Suprapubic skin (tissue), 4 donors: ENCODE measurements around the gene CRTC3. TPM values are rescaled to one million over a fixed set of nuclear protein-coding genes. Genes with fewer than 3 reads are reported as not detected.
"Not testable (repeated sequence)": the region's sequence is repeated elsewhere in the genome, so short reads cannot be mapped to it uniquely, and the experiment has no call there.

Experiments
- DNase-seq, 2 donors: peaks; one replicate each; pipeline ENCODE4 v3.0.0-alpha.2; 2019; ENCODE audit warnings: low spot score in 2 of 2
- H3K27ac ChIP-seq: fragments of 200-600 bp; sonication (generic); one replicate; pipeline ENCODE4 v1.5.1; 2019
- H3K27me3 ChIP-seq: fragments of 200-600 bp; sonication (generic); one replicate; pipeline ENCODE4 v1.5.1; 2019
- H3K36me3 ChIP-seq: fragments of 200-600 bp; sonication (generic); one replicate; pipeline ENCODE4 v1.5.1; 2019
- H3K4me1 ChIP-seq: fragments of 200-600 bp; sonication (generic); one replicate; pipeline ENCODE4 v1.5.1; 2019
- H3K4me3 ChIP-seq: fragments of 200-600 bp; sonication (generic); one replicate; pipeline ENCODE4 v1.5.1; 2019; ENCODE audit warnings: mild to moderate bottlenecking
- H3K9me3 ChIP-seq: fragments of 200-600 bp; sonication (generic); one replicate; pipeline ENCODE4 v1.5.1; 2019
- EP300 ChIP-seq: sonication (generic); formaldehyde crosslinking; IDR thresholded peaks from one replicate; pipeline ENCODE4 v1.6.1; 2017; ENCODE audit warnings: antibody characterized with exemption
- POLR2A ChIP-seq, 2 donors: fragments of 450-650 bp; IDR thresholded peaks; one replicate each; pipeline ENCODE4 v1.6.1; 2017; ENCODE audit warnings: antibody characterized with exemption in 2 of 2, mild to moderate bottlenecking in 2 of 2, moderate library complexity in 2 of 2
- POLR2AphosphoS5 ChIP-seq, 3 donors: sonication (generic); formaldehyde crosslinking; IDR thresholded peaks; one replicate each; pipeline ENCODE4 v1.6.1; 2017; ENCODE audit warnings: antibody characterized with exemption in 3 of 3
- WGBS: methylation state at CpG from one replicate; pipeline ENCODE4 v1.1.5; 2018; 5-methylcytosine and 5-hydroxymethylcytosine counted together
- total RNA-seq, 4 donors: library from RNA; depleted of rRNA; stranded (reverse); fragments of >200 nt; gene quantifications; one replicate each; pipeline ENCODE4 v1.1.0, GENCODE V29; 2016
- TF ChIP-seq, protein P1 (sequence below), 2 donors: fragments of 200-600 bp in 1 of 2; fragments of 450-650 bp in 1 of 2; sonication (generic) in 1 of 2; IDR thresholded peaks; one replicate each; pipeline ENCODE4 v1.5.1; 2016 to 2019; ENCODE audit warnings: antibody characterized with exemption in 2 of 2, mild to moderate bottlenecking in 1 of 2, moderate library complexity in 1 of 2

CRTC3 gene
- total RNA-seq, 4 donors from 2014 or later, result 23.6 to 50.4 (median 33.4) TPM

DNA sequence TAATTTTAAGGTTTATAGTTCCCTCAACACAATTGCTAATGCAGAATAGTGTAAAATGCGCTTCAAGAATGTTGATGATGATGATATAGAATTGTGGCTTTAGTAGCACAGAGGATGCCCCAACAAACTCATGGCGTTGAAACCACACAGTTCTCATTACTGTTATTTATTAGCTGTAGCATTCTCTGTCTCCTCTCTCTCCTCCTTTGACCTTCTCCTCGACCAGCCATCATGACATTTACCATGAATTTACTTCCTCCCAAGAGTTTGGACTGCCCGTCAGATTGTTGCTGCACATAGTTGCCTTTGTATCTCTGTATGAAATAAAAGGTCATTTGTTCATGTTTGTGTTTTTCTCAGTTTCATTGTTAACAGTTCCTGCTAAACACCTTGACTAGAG lies 27.8 kb upstream of the CRTC3 start:
- H3K4me1 ChIP-seq, result peaks cover 10% of the 10 kb centered on the region
- H3K27ac ChIP-seq, result no peak overlapping the region
- no peaks in the 10 kb centered on the region for H3K9me3 ChIP-seq
- no peak overlapping the region for H3K4me3 ChIP-seq
- 77% methylated on average over 4 of the region's 4 CpGs for WGBS
- no peaks in the 10 kb centered on the region for H3K27me3 ChIP-seq
- no peak for DNase-seq
- H3K36me3 ChIP-seq, result peaks cover 65% of the 10 kb centered on the region
- no peak for TF ChIP-seq POLR2AphosphoS5 (IDR thresholded peaks at IDR 0.05)
- TF ChIP-seq, protein P1, sequence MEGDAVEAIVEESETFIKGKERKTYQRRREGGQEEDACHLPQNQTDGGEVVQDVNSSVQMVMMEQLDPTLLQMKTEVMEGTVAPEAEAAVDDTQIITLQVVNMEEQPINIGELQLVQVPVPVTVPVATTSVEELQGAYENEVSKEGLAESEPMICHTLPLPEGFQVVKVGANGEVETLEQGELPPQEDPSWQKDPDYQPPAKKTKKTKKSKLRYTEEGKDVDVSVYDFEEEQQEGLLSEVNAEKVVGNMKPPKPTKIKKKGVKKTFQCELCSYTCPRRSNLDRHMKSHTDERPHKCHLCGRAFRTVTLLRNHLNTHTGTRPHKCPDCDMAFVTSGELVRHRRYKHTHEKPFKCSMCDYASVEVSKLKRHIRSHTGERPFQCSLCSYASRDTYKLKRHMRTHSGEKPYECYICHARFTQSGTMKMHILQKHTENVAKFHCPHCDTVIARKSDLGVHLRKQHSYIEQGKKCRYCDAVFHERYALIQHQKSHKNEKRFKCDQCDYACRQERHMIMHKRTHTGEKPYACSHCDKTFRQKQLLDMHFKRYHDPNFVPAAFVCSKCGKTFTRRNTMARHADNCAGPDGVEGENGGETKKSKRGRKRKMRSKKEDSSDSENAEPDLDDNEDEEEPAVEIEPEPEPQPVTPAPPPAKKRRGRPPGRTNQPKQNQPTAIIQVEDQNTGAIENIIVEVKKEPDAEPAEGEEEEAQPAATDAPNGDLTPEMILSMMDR (IDR thresholded peaks at IDR 0.05), result no peak
- TF ChIP-seq EP300, result no peak
- no peak for TF ChIP-seq POLR2A (IDR thresholded peaks at IDR 0.05)

GRCh38 chr15:90510781-90511180 lies 18.9 kb upstream of the CRTC3 start:
- 96% methylated on average over 27 of the region's 29 CpGs for WGBS
- not testable (repeated sequence) for H3K4me1 ChIP-seq, DNase-seq

DNA sequence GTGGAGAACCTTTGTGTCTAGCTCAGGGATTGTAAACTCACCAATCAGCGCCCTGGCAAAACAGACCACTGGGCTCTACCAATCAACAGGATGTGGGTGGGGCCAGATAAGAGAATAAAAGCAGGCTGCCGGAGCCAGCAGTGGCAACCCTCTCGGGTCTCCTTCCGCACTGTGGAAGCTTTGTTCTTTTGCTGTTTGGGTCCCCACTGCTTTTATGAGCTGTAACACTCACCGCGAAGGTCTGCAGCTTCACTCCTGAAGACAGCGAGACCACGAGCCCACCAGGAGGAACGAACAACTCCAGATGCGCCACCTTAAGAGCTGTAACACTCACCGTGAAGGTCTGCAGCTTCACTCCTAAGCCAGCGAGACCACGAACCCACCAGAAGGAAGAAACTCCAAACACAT lies 18.5 kb upstream of the CRTC3 start:
- WGBS, result 92% methylated on average over 13 of the region's 13 CpGs
- H3K4me3 ChIP-seq, H3K27me3 ChIP-seq, H3K27ac ChIP-seq, DNase-seq, H3K36me3 ChIP-seq, H3K4me1 ChIP-seq, H3K9me3 ChIP-seq: not testable (repeated sequence)

More at GRCh38 chr15:90510781-90511180, 18.9 kb upstream of the CRTC3 start:
- not testable (repeated sequence) for H3K4me3 ChIP-seq, H3K27me3 ChIP-seq, H3K27ac ChIP-seq, H3K9me3 ChIP-seq, H3K36me3 ChIP-seq

GRCh38 chr15:90512276-90512675 lies 17.4 kb upstream of the CRTC3 start:
- Histone ChIP-seq H3K9me3 (no peaks in the 10 kb centered on the region), H3K4me3 (no peak overlapping the region), H3K27me3 (no peaks in the 10 kb centered on the region), H3K27ac (no peak overlapping the region), H3K4me1 (no peaks in the 10 kb centered on the region), H3K36me3 (no peaks in the 10 kb centered on the region)
- DNase-seq, result no peak
- WGBS, result 65% methylated on average over 2 of the region's 2 CpGs
- no peak for TF ChIP-seq POLR2A (IDR thresholded peaks at IDR 0.05)
- no peak for TF ChIP-seq EP300
- no peak for TF ChIP-seq POLR2AphosphoS5 (IDR thresholded peaks at IDR 0.05)
- TF ChIP-seq, protein P1 (IDR thresholded peaks at IDR 0.05), result no peak

- 89% methylated on average over 3 of the region's 3 CpGs for WGBS
- DNase-seq, result no peak
These were observed 16.7 kb upstream of the CRTC3 start for GRCh38 chr15:90512981-90513380.

DNA sequence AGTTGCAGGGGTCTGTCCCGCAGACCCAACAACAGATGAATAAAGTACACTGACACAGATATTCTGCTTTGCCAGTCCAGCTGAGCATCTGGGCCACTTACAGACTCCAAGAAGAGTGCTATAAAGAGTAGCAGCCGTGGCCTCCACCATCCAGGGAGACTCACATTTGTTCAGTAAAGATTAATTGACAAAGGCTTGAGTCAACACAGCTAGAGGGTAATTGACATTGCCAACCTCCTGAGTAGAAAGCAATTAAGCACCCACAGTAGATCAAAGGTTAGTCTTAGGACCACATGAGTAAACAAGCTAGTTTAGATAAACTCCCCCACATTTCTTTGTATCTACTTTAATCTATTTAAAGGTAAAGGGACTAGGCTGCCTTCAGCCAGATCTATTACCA lies 16.3 kb upstream of the CRTC3 start:
- TF ChIP-seq POLR2A (IDR thresholded peaks at IDR 0.05) (no peak), EP300 (no peak), POLR2AphosphoS5 (IDR thresholded peaks at IDR 0.05) (no peak)
- TF ChIP-seq, protein P1 (IDR thresholded peaks at IDR 0.05), result no peak
- Histone ChIP-seq H3K27ac (no peak overlapping the region), H3K9me3 (no peaks in the 10 kb centered on the region), H3K36me3 (no peaks in the 10 kb centered on the region), H3K27me3 (no peaks in the 10 kb centered on the region), H3K4me3 (no peak overlapping the region), H3K4me1 (no peaks in the 10 kb centered on the region)
- 92% methylated on average over 2 of the region's 2 CpGs for WGBS
- no peak for DNase-seq

More at GRCh38 chr15:90512981-90513380, 16.7 kb upstream of the CRTC3 start:
- Histone ChIP-seq H3K4me3 (no peak overlapping the region), H3K9me3 (no peaks in the 10 kb centered on the region), H3K27me3 (no peaks in the 10 kb centered on the region), H3K36me3 (no peaks in the 10 kb centered on the region), H3K4me1 (no peaks in the 10 kb centered on the region), H3K27ac (no peak overlapping the region)
- TF ChIP-seq EP300, result no peak
- TF ChIP-seq, protein P1 (IDR thresholded peaks at IDR 0.05), result no peak
- TF ChIP-seq POLR2A (IDR thresholded peaks at IDR 0.05), result no peak
- TF ChIP-seq POLR2AphosphoS5 (IDR thresholded peaks at IDR 0.05), result no peak

DNA sequence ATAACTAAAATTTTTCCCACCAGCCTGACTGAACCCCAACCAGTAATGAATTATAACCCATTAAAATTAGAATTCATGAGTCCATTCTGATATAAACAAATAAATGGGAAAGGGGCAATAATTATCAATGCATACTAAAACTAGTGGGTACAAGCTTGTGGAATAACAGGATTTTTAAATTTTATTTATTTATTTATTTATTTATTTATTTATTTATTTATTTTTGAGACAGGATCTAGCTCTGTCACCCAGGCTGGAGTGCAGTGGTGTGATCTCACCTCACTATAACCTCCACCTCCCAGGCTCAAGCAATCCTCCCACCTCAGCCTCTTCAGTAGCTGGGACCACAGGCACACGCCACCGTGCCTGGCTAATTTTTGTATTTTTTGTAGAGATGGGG lies 15.8 kb upstream of the CRTC3 start:
- H3K4me1 ChIP-seq, DNase-seq, H3K4me3 ChIP-seq, H3K9me3 ChIP-seq, H3K27me3 ChIP-seq, H3K27ac ChIP-seq, H3K36me3 ChIP-seq: not testable (repeated sequence)
- 98% methylated on average over 2 of the region's 2 CpGs for WGBS
